TTC549 (cell line): Measurements from ENCODE around the gene RTN4RL2.
A peak's percentile ranks its signal among the peaks of the same experiment; 100 is the strongest.

Source experiments
- FAIRE-seq: peaks from 2 replicates; lab custom pipeline; 2012; peaks lifted over from hg19 to GRCh38; lab: Jason Lieb, UNC

Gene RTN4RL2

GRCh38 chr11:57463671-57464538 is 3.6 kb downstream of the RTN4RL2 start:
- FAIRE-seq: no peak

- no peak for FAIRE-seq
Measured at GRCh38 chr11:57464539-57465181, 4.3 kb downstream of the RTN4RL2 start.

- no peak for FAIRE-seq
Measured at GRCh38 chr11:57466680-57467079, 6.4 kb downstream of the RTN4RL2 start.

- no peak for FAIRE-seq
Measured at GRCh38 chr11:57467508-57468157, 7.3 kb downstream of the RTN4RL2 start.

GRCh38 chr11:57468276-57468675 is 7.9 kb downstream of the RTN4RL2 start:
- no peak for FAIRE-seq

GRCh38 chr11:57469268-57469667 is 8.9 kb downstream of the RTN4RL2 start:
- no peak for FAIRE-seq

- FAIRE-seq: no peak
Measured at GRCh38 chr11:57471496-57471895, 11.2 kb downstream of the RTN4RL2 start.

- no peak for FAIRE-seq
Measured at GRCh38 chr11:57473285-57473841, 13.0 kb downstream of the RTN4RL2 start.

- no peak for FAIRE-seq
Measured at GRCh38 chr11:57474017-57474802, 13.9 kb downstream of the RTN4RL2 start.

GRCh38 chr11:57474803-57475115 is 14.4 kb downstream of the RTN4RL2 start:
- FAIRE-seq: no peak

GRCh38 chr11:57475191-57475590 is 14.9 kb downstream of the RTN4RL2 start:
- no peak for FAIRE-seq

- FAIRE-seq: no peak
Measured at GRCh38 chr11:57475671-57476046, 15.3 kb downstream of the RTN4RL2 start.

GRCh38 chr11:57476047-57476756 is 15.9 kb downstream of the RTN4RL2 start:
- no peak for FAIRE-seq

- FAIRE-seq: no peak
Measured at GRCh38 chr11:57476757-57477506, 16.6 kb downstream of the RTN4RL2 start.

- FAIRE-seq: no peak
Measured at GRCh38 chr11:57477507-57478189, 17.3 kb downstream of the RTN4RL2 start.

GRCh38 chr11:57479021-57479663 is 18.8 kb downstream of the RTN4RL2 start:
- FAIRE-seq: no peak

- no peak for FAIRE-seq
Measured at GRCh38 chr11:57479911-57480310, 19.6 kb downstream of the RTN4RL2 start.

- FAIRE-seq: peak; percentile 28
Measured at GRCh38 chr11:57480409-57481137, 20.2 kb downstream of the RTN4RL2 start.

- FAIRE-seq: no peak
Measured at GRCh38 chr11:57481315-57481714, 21.0 kb downstream of the RTN4RL2 start.
